ENCODE results near the gene ADGRF4. TPM values are rescaled to one million over a fixed set of nuclear protein-coding genes. Genes with fewer than 3 reads are reported as not detected.

The ADGRF4 gene
- total RNA-seq, 1 experiment from 2014 or later, result not detected

DNA sequence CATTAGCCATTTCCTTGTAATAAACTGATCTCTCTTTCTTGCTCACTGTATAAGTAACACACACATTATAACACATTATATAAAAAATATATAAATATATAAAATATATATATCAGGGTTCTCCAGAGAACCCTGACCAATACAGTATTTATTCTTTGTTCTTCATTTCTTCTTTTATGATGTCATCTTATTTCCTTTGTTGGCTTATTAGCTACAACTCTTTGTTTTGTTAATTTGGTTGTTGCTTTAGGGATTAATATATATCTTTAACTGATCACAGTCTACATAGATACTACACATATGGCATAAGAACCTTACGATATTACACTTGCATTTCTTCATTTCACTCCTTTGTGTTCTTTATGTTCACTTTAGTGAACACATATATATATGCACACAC is 68.7 kb downstream of the ADGRF4 start:
- Histone ChIP-seq H2BK15ac (ENCODE audit: low read depth, low read length) (no peak overlapping the region), H3K27ac (ENCODE audit: insufficient read length, low read depth, low read length) (no peak overlapping the region), H3K9ac (ENCODE audit: extremely low read depth, insufficient read length, low read length) (no peak overlapping the region), H4K91ac (ENCODE audit: insufficient read length, low read depth, low read length) (no peak overlapping the region), H2BK20ac (ENCODE audit: low read depth, low read length, poor library complexity, severe bottlenecking) (no peak overlapping the region), H2BK12ac (ENCODE audit: insufficient read length, low read depth, low read length) (no peak overlapping the region), H3K14ac (ENCODE audit: insufficient read depth, low read length) (no peak overlapping the region), H2BK5ac (ENCODE audit: insufficient read length, low read length) (no peak overlapping the region), H4K8ac (replicated peaks; ENCODE audit: insufficient read length, low read depth, low read length) (no peak overlapping the region), H3K23ac (ENCODE audit: insufficient read length, low read depth, low read length) (no peak overlapping the region), H4K5ac (ENCODE audit: insufficient read length, low read depth, low read length) (no peak overlapping the region), H3K4me2 (ENCODE audit: insufficient read depth, insufficient read length, low read length) (no peak overlapping the region), H4K20me1 (ENCODE audit: control insufficient read depth, insufficient read depth, insufficient read length) (no peaks in the 10 kb centered on the region), H3T11ph (ENCODE audit: low read length) (no peak overlapping the region), H3K79me2 (ENCODE audit: insufficient read depth, low read length) (no peaks in the 10 kb centered on the region), H3K79me1 (ENCODE audit: insufficient read depth, low read depth, low read length, poor library complexity, severe bottlenecking) (no peaks in the 10 kb centered on the region), H2BK120ac (ENCODE audit: low read depth, low read length, poor library complexity, severe bottlenecking) (no peak overlapping the region), H3K23me2 (ENCODE audit: insufficient read length, low read depth, low read length, poor library complexity, severe bottlenecking) (no peaks in the 10 kb centered on the region), H3K18ac (ENCODE audit: insufficient read length, low read depth, low read length) (no peak overlapping the region), H3K9me3 (ENCODE audit: control insufficient read depth, low read depth, low read length) (no peaks in the 10 kb centered on the region), H3K4me1 (ENCODE audit: insufficient read depth, low read length) (no peaks in the 10 kb centered on the region), H3K56ac (ENCODE audit: insufficient read length, low read depth, low read length) (no peak overlapping the region), H3K27me3 (ENCODE audit: insufficient read depth, low read length) (no peaks in the 10 kb centered on the region), H2AK5ac (ENCODE audit: insufficient read length, low read length) (no peak overlapping the region), H3K4ac (ENCODE audit: low read depth, low read length) (no peak overlapping the region), H2AFZ (ENCODE audit: low read length) (no peak overlapping the region)
- peaks cover 0 to 4% (median 2%) of the 10 kb centered on the region in 3 experiments; a peak in 3 of 7 replicates for H3K36me3 Mint-ChIP-seq (ENCODE audit: insufficient read depth in 1 of 3, low read depth in 3 of 3)
- no peaks in the 10 kb centered on the region for H3K27me3 Mint-ChIP-seq (ENCODE audit: low read depth)
- H3K4me3 Mint-ChIP-seq, result no peak overlapping the region
- peaks cover 5 to 6% of the 10 kb centered on the region in 2 experiments; a peak in 4 of 5 replicates for H3K9me3 Mint-ChIP-seq
- no CpG with 5 or more reads among the region's 1 CpG for WGBS (ENCODE audit: extremely low coverage, insufficient read length, low lambda C conversion rate)
- H3K27ac Mint-ChIP-seq, result no peak overlapping the region
- TF ChIP-seq, protein P1, sequence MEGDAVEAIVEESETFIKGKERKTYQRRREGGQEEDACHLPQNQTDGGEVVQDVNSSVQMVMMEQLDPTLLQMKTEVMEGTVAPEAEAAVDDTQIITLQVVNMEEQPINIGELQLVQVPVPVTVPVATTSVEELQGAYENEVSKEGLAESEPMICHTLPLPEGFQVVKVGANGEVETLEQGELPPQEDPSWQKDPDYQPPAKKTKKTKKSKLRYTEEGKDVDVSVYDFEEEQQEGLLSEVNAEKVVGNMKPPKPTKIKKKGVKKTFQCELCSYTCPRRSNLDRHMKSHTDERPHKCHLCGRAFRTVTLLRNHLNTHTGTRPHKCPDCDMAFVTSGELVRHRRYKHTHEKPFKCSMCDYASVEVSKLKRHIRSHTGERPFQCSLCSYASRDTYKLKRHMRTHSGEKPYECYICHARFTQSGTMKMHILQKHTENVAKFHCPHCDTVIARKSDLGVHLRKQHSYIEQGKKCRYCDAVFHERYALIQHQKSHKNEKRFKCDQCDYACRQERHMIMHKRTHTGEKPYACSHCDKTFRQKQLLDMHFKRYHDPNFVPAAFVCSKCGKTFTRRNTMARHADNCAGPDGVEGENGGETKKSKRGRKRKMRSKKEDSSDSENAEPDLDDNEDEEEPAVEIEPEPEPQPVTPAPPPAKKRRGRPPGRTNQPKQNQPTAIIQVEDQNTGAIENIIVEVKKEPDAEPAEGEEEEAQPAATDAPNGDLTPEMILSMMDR (conservative IDR thresholded peaks at IDR 0.05), result no peak
- no peaks in the 10 kb centered on the region for H3K4me1 Mint-ChIP-seq
- no peak for DNase-seq

Measured in H9 (cell line).